GM18873 (cell line): ENCODE data around the gene TFF2.

Experiments used
- ATAC-seq: cut with Tn5 transposase; IDR thresholded peaks from one replicate; pipeline ENCODE4 v1.9.1; 2021; ENCODE audit warnings: mild to moderate bottlenecking, moderate library complexity, moderate number of reproducible peaks; ENCODE audit not compliant: unreplicated experiment, low FRiP score

TFF2 gene

GRCh38 chr21:42308914-42309752 is 41.7 kb downstream of the TFF2 start:
- ATAC-seq = no peak

GRCh38 chr21:42308161-42308913 is 42.5 kb downstream of the TFF2 start:
- no peak for ATAC-seq

GRCh38 chr21:42307106-42307505 is 43.7 kb downstream of the TFF2 start:
- ATAC-seq = no peak

GRCh38 chr21:42306366-42307035 is 44.3 kb downstream of the TFF2 start:
- no peak for ATAC-seq

- ATAC-seq = no peak
Measured at GRCh38 chr21:42305707-42306147, 45.1 kb downstream of the TFF2 start.

- no peak for ATAC-seq
Measured at GRCh38 chr21:42304556-42305454, 46.0 kb downstream of the TFF2 start.

- no peak for ATAC-seq
Measured at GRCh38 chr21:42303443-42303842, 47.4 kb downstream of the TFF2 start.

- ATAC-seq = no peak
Measured at GRCh38 chr21:42302794-42303193, 48.0 kb downstream of the TFF2 start.

GRCh38 chr21:42302076-42302650 is 48.6 kb downstream of the TFF2 start:
- ATAC-seq = no peak

- ATAC-seq = no peak
Measured at GRCh38 chr21:42301371-42302075, 49.3 kb downstream of the TFF2 start.

GRCh38 chr21:42300956-42301355 is 49.8 kb downstream of the TFF2 start:
- ATAC-seq = no peak

- ATAC-seq = no peak
Measured at GRCh38 chr21:42300045-42300583, 50.7 kb downstream of the TFF2 start.

- ATAC-seq = no peak
Measured at GRCh38 chr21:42299324-42300044, 51.3 kb downstream of the TFF2 start.

- ATAC-seq = no peak
Measured at GRCh38 chr21:42298657-42299056, 52.1 kb downstream of the TFF2 start.

- no peak for ATAC-seq
Measured at GRCh38 chr21:42298237-42298636, 52.6 kb downstream of the TFF2 start.

- ATAC-seq = no peak
Measured at GRCh38 chr21:42297377-42297776, 53.4 kb downstream of the TFF2 start.

GRCh38 chr21:42296501-42296900 is 54.3 kb downstream of the TFF2 start:
- no peak for ATAC-seq
